Right lobe of liver (tissue), 4 donors: Measurements from ENCODE around the gene ZYG11B.
"Not testable (repeated sequence)": the region's sequence is repeated elsewhere in the genome, so short reads cannot be mapped to it uniquely, and the experiment has no call there.

Source experiments
- POLR2A ChIP-seq: fragments of 450-650 bp; IDR thresholded peaks from one replicate; pipeline ENCODE4 v1.6.1; 2017; ENCODE audit warnings: antibody characterized with exemption, mild to moderate bottlenecking
- TF ChIP-seq, protein P1 (sequence below), 4 donors: fragments of 200-600 bp in 3 of 4; fragments of 450-650 bp in 1 of 4; IDR thresholded peaks; one replicate each; pipeline versions ENCODE4 v1.5.1 to v1.8.0; 2016 to 2022; ENCODE audit warnings: antibody characterized with exemption in 4 of 4, mild to moderate bottlenecking in 2 of 4
- donor health status: DM: no; HTN: no; CAD: no.
- donor health status: DM: no; HTN: no; CAD: no.
- donor health status: DM: no; HTN: yes; CAD: no.

DNA sequence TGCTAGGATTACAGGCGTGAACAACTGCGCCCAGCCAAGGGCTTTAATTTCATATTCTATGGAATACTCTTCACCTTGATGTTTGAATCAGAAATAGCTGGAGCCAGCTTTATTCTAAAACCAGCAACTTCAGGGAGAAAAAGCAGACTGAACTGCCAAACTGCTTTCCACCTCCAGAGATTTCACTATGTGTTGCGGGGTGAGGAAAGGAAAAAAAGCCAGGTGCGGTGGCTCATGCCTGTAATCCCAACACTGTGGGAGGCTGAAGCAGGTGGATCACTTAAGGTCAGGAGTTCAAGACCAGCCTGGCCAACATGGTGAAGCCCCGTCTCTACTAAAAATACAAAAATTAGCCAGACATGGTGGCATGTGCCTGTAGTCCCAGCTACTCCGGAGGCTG is 11.0 kb upstream of the ZYG11B start:
- TF ChIP-seq, protein P1, sequence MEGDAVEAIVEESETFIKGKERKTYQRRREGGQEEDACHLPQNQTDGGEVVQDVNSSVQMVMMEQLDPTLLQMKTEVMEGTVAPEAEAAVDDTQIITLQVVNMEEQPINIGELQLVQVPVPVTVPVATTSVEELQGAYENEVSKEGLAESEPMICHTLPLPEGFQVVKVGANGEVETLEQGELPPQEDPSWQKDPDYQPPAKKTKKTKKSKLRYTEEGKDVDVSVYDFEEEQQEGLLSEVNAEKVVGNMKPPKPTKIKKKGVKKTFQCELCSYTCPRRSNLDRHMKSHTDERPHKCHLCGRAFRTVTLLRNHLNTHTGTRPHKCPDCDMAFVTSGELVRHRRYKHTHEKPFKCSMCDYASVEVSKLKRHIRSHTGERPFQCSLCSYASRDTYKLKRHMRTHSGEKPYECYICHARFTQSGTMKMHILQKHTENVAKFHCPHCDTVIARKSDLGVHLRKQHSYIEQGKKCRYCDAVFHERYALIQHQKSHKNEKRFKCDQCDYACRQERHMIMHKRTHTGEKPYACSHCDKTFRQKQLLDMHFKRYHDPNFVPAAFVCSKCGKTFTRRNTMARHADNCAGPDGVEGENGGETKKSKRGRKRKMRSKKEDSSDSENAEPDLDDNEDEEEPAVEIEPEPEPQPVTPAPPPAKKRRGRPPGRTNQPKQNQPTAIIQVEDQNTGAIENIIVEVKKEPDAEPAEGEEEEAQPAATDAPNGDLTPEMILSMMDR (IDR thresholded peaks at IDR 0.05) = not testable (repeated sequence)
- TF ChIP-seq POLR2A = not testable (repeated sequence)
